OCI-LY7 (cell line): ENCODE measurements around the gene TMEM19.

Source experiments
- CTCF ChIP-seq: fragments of 200-600 bp; sonication (generic); conservative IDR thresholded peaks from 2 replicates; pipeline ENCODE4 v1.5.1; 2014; ENCODE audit warnings: mild to moderate bottlenecking, antibody characterized with exemption, low read length, moderate library complexity, mixed read lengths
- EZH2phosphoT487 ChIP-seq: fragments of 200-600 bp; sonication (generic); IDR thresholded peaks from 2 replicates; pipeline ENCODE4 v1.6.1; 2018; ENCODE audit warnings: low read depth, borderline replicate concordance, mild to moderate bottlenecking, mixed run types, antibody characterized with exemption, low read length, moderate library complexity, mixed read lengths

- TF ChIP-seq CTCF (no peak; the same call in 1 of the 2 replicates), EZH2phosphoT487 (no peak)
Observed at GRCh38 chr12:71732357-71732712, 46.5 kb downstream of the TMEM19 start.
